H1 (cell line): ENCODE measurements around the gene OPCML. TPM values are rescaled to one million over a fixed set of nuclear protein-coding genes. Genes with fewer than 3 reads are reported as not detected.

ENCODE experiments used
- CTBP2 ChIP-seq: IDR thresholded peaks from 2 replicates; pipeline ENCODE4 v1.7.0; 2011; ENCODE audit warnings: borderline replicate concordance, mild to moderate bottlenecking, moderate library complexity, mixed read lengths, low read length; ENCODE audit not compliant: insufficient read depth, insufficient read length
- KDM1A ChIP-seq: fragments of 200-600, 300-600 bp; sonication (generic); IDR thresholded peaks from 2 replicates; pipeline ENCODE4 v1.7.1; 2016; ENCODE audit warnings: mild to moderate bottlenecking, low read length, borderline replicate concordance
- TAF1 ChIP-seq: IDR thresholded peaks from 2 replicates; pipeline ENCODE4 v1.6.1; 2011; ENCODE audit warnings: mild to moderate bottlenecking, low read depth, low read length
- polyA plus RNA-seq, 7 experiments: library from polyadenylated mRNA; depleted of rRNA in 3 of 7; stranded (reverse) in 5 of 7; unstranded in 2 of 7; fragments of >200 nt in 5 of 7; fragments of 200-250 nt in 2 of 7; gene quantifications; 1 replicate in 5 of 7; 2 replicates in 1 of 7; 4 replicates in 1 of 7; pipeline versions ENCODE4 v1.2.1 to v1.2.3, GENCODE V29; 2011 to 2013; ENCODE audit warnings: missing spikeins in 2 of 7, mixed read lengths in 2 of 7
- total RNA-seq: library from RNA; stranded (reverse); fragmentation: NEBNext Ultra II Directional; extraction: Animal tissue kit (Norgen Biotek cat#: 25700); gene quantifications from 2 replicates; pipeline ENCODE4 v1.2.1, GENCODE V29; 2021

OPCML gene
- total and polyA plus RNA-seq, 2 of the 8 experiments (the other 6 are each of a cell fraction or from before 2014, with no cell fraction given): 2.3 to 3.1 TPM

- TF ChIP-seq CTBP2 (no peak), TAF1 (no peak), KDM1A (no peak)
- TF ChIP-seq, all 59 proteins: peak for 0
Observed at GRCh38 chr11:132589791-132590190, 942.5 kb downstream of the OPCML start (continued).
